Thyroid gland (tissue), 4 donors: ENCODE data around the gene SLC25A17. TPM values are rescaled to one million over a fixed set of nuclear protein-coding genes. Genes with fewer than 3 reads are reported as not detected.

ENCODE experiments used
- DNase-seq, 2 donors: peaks; one replicate each; pipeline ENCODE4 v3.0.0-alpha.2; 2019
- H3K27ac ChIP-seq, 3 donors: fragments of 200-600 bp; sonication (generic); 1 replicate in 2 of 3; 2 replicates in 1 of 3; pipeline ENCODE4 v1.5.1; 2016 to 2019; ENCODE audit warnings: mild to moderate bottlenecking in 1 of 3, moderate library complexity in 1 of 3
- H3K27me3 ChIP-seq: fragments of 200-600 bp; sonication (generic); one replicate; pipeline ENCODE4 v1.5.1; 2019
- H3K36me3 ChIP-seq, 2 donors: fragments of 200-600 bp; sonication (generic); one replicate each; pipeline ENCODE4 v1.5.1; 2016 to 2019
- H3K4me1 ChIP-seq, 2 donors: fragments of 200-600 bp; sonication (generic); one replicate each; pipeline ENCODE4 v1.5.1; 2017 to 2019
- H3K4me3 ChIP-seq, 3 donors: fragments of 200-600 bp; sonication (generic); replicated peaks in 1 of 3; 1 replicate in 2 of 3; 2 replicates in 1 of 3; pipeline ENCODE4 v1.5.1; 2016; ENCODE audit warnings: mild to moderate bottlenecking in 1 of 3
- H3K9me3 ChIP-seq: fragments of 200-600 bp; sonication (generic); one replicate; pipeline ENCODE4 v1.5.1; 2017
- POLR2A ChIP-seq, 2 donors: fragments of 450-650 bp; IDR thresholded peaks; one replicate each; pipeline ENCODE4 v1.6.1; 2017; ENCODE audit warnings: antibody characterized with exemption in 2 of 2, mild to moderate bottlenecking in 2 of 2, moderate library complexity in 1 of 2
- WGBS, 2 donors: methylation state at CpG; one replicate each; pipeline ENCODE4 v1.1.5; 2017; 5-methylcytosine and 5-hydroxymethylcytosine counted together
- intact Hi-C: fragments of 100-400 bp; cut with DNase I; formaldehyde crosslinking; loops from one replicate; pipeline ENCODE4 v1.15.1; 2023
- total RNA-seq, 4 donors: library from RNA; depleted of rRNA; stranded (reverse); fragments of >200 nt; gene quantifications; one replicate each; pipeline ENCODE4 v1.2.3, GENCODE V29; 2016
- TF ChIP-seq, protein P1 (sequence below), 6 experiments: fragments of 200-600 bp in 3 of 6; fragments of 450-650 bp in 3 of 6; sonication (generic) in 3 of 6; IDR thresholded peaks; one replicate each; pipeline ENCODE4 v1.5.1; 2016 to 2019; ENCODE audit warnings: antibody characterized with exemption in 6 of 6, mild to moderate bottlenecking in 2 of 6, inconsistent platforms in 1 of 6, moderate library complexity in 1 of 6

The SLC25A17 gene
- total RNA-seq, 4 donors from 2014 or later: 15.5 to 25.0 (median 20.9) TPM

DNA sequence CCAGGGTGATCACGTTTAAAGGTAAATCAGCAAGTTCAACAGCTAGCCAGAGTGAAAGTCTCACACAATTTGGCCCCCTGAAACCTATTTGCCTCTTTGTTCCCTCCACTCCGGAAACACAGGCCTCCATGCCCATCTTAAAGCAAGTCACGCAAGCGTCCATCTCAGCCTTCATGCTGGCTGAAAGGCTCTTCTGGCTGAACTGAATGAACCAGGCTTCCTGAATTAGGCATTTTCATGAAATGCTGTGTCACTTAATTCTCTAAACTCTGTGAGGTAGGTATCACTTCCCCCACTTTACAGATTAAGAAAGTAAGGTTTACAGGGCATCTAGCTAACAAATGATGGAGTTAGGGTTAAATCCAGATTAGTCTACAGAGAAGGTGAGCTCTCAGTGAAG is 1.4 kb downstream of the SLC25A17 start:
- no peaks in the 10 kb centered on the region for H3K9me3 ChIP-seq
- H3K36me3 ChIP-seq: no peaks in the 10 kb centered on the region
- 92% methylated on average over 4 of the region's 4 CpGs for WGBS, 2 donors
- no peak overlapping the region for H3K4me3 ChIP-seq
- peaks cover 17 to 19% of the 10 kb centered on the region in 2 donors for H3K4me1 ChIP-seq
- no peaks in the 10 kb centered on the region for H3K27me3 ChIP-seq
- intact Hi-C loops: no loop called here
- no peak for DNase-seq
- no peak for TF ChIP-seq POLR2A (IDR thresholded peaks at IDR 0.05)
- TF ChIP-seq, protein P1, sequence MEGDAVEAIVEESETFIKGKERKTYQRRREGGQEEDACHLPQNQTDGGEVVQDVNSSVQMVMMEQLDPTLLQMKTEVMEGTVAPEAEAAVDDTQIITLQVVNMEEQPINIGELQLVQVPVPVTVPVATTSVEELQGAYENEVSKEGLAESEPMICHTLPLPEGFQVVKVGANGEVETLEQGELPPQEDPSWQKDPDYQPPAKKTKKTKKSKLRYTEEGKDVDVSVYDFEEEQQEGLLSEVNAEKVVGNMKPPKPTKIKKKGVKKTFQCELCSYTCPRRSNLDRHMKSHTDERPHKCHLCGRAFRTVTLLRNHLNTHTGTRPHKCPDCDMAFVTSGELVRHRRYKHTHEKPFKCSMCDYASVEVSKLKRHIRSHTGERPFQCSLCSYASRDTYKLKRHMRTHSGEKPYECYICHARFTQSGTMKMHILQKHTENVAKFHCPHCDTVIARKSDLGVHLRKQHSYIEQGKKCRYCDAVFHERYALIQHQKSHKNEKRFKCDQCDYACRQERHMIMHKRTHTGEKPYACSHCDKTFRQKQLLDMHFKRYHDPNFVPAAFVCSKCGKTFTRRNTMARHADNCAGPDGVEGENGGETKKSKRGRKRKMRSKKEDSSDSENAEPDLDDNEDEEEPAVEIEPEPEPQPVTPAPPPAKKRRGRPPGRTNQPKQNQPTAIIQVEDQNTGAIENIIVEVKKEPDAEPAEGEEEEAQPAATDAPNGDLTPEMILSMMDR (IDR thresholded peaks at IDR 0.05): no peak
- H3K27ac ChIP-seq: no peak overlapping the region

DNA sequence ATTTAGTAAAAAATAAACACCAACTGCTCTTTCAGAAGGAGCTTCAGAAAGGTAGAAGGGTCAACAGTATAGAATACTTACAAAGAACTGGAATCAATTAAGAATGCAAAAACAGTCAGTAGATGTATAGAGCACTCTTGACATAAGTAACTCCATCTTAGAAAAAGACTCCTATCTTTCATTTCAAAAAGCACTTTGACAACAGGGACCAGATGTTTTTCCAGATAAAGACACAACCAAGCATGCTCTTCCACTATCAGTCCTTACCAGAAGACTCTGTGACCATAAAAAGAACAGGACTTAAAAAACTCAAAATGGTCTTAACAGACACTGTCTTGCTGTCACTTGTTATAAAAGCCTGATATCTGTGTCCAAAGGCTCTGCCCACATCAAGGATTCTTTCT is 5.2 kb downstream of the SLC25A17 start:
- no peaks in the 10 kb centered on the region for H3K9me3 ChIP-seq
- intact Hi-C loops: no loop called here
- no peak for DNase-seq
- no peak overlapping the region for H3K27ac ChIP-seq
- no peaks in the 10 kb centered on the region for H3K36me3 ChIP-seq
- H3K4me1 ChIP-seq: peaks cover 11 to 13% of the 10 kb centered on the region in 2 donors
- no peak for TF ChIP-seq POLR2A (IDR thresholded peaks at IDR 0.05)
- TF ChIP-seq, protein P1 (IDR thresholded peaks at IDR 0.05): no peak
- H3K27me3 ChIP-seq: no peaks in the 10 kb centered on the region
- H3K4me3 ChIP-seq: no peak overlapping the region

DNA sequence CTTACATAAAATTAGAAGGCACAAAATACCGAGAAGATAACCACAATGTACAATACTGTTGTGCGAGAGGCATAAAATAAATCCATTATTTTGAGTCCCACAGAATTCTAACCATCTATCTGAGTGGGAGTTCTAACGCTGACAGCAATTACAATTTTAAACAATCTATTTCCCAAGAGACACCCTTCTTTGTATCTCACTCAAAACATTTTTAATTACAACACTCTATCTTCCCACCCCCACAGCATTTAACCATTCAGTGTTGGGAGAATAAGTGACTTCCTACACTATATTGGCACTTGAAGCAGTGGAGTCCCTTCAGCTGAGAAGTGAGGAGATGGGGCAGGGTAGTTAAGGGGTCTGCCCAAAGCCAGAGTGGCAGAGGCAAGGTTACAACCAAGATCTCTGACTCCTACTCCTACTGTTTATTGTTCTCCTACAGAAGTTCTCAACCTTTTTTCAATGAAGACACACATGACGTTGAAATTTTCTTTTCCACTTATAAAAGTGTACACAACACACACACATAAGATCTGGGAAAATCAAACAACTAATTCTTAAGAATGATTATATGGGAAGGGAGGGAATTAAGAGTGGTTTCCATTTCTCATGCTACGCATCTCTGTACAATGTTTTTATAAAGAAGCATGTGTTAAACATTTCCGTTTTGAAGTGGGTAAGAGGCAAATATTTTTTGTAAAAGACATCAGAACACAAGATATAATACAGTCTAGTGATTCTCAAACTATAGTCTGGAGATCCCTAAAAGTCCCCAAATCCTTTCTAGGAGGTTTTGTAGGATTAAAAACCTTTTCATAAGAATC is 10.9 kb downstream of the SLC25A17 start:
- DNase-seq: no peak
- Histone ChIP-seq H3K4me1 (peaks cover 8 to 11% of the 10 kb centered on the region in 2 donors), H3K36me3 (no peaks in the 10 kb centered on the region), H3K4me3 (no peak overlapping the region), H3K27ac (no peak overlapping the region), H3K9me3 (no peaks in the 10 kb centered on the region), H3K27me3 (no peaks in the 10 kb centered on the region)
- intact Hi-C loops: no loop called here
- WGBS, 2 donors: 60 to 65% methylated on average over 6 of the region's 6 CpGs
- TF ChIP-seq, protein P1 (IDR thresholded peaks at IDR 0.05): no peak
- no peak for TF ChIP-seq POLR2A (IDR thresholded peaks at IDR 0.05)

DNA sequence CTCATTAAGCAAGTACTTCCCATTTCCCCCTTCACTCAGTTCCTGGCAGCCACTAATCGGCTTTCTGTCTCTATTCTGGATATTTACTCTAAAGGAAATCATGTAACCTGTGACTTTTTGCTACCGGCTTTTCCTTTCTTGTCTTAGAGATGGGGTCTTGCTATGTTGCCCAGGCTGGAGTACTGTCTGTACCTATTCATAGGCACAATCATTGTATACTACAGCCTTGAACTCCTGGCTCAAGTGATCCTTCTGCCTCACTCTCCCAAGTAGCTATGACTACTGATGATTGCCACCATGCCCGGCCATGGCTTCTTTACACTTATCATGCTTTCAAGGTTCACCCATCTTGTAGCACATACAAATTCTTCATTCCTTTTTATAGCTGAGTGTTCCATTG is 12.4 kb downstream of the SLC25A17 start:
- DNase-seq: no peak
- Histone ChIP-seq H3K27ac (no peak overlapping the region), H3K4me1 (peaks cover 8 to 11% of the 10 kb centered on the region in 2 donors), H3K36me3 (no peaks in the 10 kb centered on the region), H3K4me3 (no peak overlapping the region), H3K27me3 (no peaks in the 10 kb centered on the region), H3K9me3 (no peaks in the 10 kb centered on the region)
- TF ChIP-seq, protein P1 (IDR thresholded peaks at IDR 0.05): no peak
- no peak for TF ChIP-seq POLR2A (IDR thresholded peaks at IDR 0.05)
- WGBS, 2 donors: 83 to 91% methylated on average over 3 of the region's 3 CpGs
- intact Hi-C loops: no loop called here

DNA sequence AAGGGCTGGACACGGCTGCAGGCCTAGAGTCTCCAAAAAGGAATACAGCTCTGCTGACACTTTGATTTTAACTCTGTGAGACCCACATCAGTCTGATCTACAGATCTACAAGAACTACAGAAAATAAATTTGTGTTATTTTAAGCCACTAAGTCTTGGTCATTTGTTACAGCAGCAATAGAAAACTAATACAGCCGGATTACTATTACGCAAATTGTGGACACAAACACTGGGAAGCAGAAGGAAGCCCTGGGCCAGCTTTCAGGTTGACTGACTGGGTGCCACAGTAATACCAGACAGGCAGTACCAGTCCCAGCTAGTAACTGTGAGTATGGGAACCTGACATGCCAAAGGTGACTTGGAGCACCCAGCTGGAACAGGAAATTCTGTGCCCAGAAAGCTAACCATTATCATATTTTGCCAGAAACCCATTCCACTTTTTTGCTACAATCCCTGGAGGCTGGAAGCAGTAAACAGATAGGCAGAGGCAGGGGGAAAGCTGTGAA is 13.4 kb downstream of the SLC25A17 start:
- no peak overlapping the region for H3K27ac ChIP-seq
- 94 to 99% methylated on average over 3 of the region's 3 CpGs for WGBS, 2 donors
- intact Hi-C loops: no loop called here

More for the DNA sequence above, 13.4 kb downstream of the SLC25A17 start:
- peaks cover 8 to 11% of the 10 kb centered on the region in 2 donors for H3K4me1 ChIP-seq
- DNase-seq: peak in 1 of 2 donors; percentile 39
- H3K9me3 ChIP-seq: no peaks in the 10 kb centered on the region
- TF ChIP-seq, protein P1 (IDR thresholded peaks at IDR 0.05): no peak
- no peak for TF ChIP-seq POLR2A (IDR thresholded peaks at IDR 0.05)
- no peak overlapping the region for H3K4me3 ChIP-seq
- no peaks in the 10 kb centered on the region for H3K27me3 ChIP-seq
- H3K36me3 ChIP-seq: no peaks in the 10 kb centered on the region
